ENCODE measurements around the gene PITX3.

The PITX3 gene

DNA sequence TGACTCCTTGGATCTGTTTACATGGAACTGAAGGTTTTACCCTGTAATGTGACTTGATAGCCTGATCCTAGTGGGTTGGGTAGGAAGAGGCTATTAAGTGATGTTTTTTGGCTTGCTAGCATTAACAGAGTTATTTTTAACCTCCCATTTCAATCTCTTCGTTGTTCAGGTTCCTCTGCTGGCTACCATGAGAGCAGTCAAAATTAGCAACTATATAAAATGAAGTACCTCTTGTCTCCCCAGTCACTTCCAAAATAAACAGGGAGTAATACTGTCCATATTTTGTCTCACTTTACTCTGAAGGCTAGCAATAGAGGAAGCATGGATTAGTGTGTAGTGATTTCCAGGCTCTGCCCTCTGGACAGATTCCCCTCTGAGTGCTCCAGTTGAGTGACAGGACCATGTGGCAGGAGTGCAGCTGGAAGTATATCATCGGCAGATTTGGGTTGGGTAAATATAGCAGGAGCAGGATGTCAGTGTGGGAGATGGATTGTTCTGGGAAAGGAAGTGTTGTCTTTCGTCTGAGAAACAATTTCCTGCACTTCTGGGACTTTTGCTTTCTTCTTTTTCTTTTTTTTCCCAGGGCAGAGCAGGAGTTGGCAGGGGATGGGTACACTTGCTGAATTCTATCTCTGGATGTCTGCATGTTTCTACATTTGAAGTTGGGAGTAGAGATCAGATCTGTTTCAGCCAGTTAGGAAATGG, 39.2 kb upstream of the PITX3 start (continued):
- TF ChIP-seq ZNF544 (tag by site-specific recombination; IDR thresholded peaks at IDR 0.05) (no peak), ZNF274 (IDR thresholded peaks at IDR 0.05; ENCODE audit: low read length) (no peak), ZNF274 (tag by site-specific recombination; IDR thresholded peaks at IDR 0.05; ENCODE audit: borderline replicate concordance) (no peak), ZBTB17 (tag by site-specific recombination; IDR thresholded peaks at IDR 0.05) (peak; percentile 34; the same call in 1 of the 2 replicates), WT1 (tag by site-specific recombination; IDR thresholded peaks at IDR 0.05) (0 out of 2 replicates have a peak, but pooled peaks have one; percentile 6)
- TF ChIP-seq, protein P1, sequence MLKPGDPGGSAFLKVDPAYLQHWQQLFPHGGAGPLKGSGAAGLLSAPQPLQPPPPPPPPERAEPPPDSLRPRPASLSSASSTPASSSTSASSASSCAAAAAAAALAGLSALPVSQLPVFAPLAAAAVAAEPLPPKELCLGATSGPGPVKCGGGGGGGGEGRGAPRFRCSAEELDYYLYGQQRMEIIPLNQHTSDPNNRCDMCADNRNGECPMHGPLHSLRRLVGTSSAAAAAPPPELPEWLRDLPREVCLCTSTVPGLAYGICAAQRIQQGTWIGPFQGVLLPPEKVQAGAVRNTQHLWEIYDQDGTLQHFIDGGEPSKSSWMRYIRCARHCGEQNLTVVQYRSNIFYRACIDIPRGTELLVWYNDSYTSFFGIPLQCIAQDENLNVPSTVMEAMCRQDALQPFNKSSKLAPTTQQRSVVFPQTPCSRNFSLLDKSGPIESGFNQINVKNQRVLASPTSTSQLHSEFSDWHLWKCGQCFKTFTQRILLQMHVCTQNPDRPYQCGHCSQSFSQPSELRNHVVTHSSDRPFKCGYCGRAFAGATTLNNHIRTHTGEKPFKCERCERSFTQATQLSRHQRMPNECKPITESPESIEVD (tag by site-specific recombination; IDR thresholded peaks at IDR 0.05), result 0 out of 2 replicates have a peak, but pooled peaks have one; percentile 7
- TF ChIP-seq, protein P2, sequence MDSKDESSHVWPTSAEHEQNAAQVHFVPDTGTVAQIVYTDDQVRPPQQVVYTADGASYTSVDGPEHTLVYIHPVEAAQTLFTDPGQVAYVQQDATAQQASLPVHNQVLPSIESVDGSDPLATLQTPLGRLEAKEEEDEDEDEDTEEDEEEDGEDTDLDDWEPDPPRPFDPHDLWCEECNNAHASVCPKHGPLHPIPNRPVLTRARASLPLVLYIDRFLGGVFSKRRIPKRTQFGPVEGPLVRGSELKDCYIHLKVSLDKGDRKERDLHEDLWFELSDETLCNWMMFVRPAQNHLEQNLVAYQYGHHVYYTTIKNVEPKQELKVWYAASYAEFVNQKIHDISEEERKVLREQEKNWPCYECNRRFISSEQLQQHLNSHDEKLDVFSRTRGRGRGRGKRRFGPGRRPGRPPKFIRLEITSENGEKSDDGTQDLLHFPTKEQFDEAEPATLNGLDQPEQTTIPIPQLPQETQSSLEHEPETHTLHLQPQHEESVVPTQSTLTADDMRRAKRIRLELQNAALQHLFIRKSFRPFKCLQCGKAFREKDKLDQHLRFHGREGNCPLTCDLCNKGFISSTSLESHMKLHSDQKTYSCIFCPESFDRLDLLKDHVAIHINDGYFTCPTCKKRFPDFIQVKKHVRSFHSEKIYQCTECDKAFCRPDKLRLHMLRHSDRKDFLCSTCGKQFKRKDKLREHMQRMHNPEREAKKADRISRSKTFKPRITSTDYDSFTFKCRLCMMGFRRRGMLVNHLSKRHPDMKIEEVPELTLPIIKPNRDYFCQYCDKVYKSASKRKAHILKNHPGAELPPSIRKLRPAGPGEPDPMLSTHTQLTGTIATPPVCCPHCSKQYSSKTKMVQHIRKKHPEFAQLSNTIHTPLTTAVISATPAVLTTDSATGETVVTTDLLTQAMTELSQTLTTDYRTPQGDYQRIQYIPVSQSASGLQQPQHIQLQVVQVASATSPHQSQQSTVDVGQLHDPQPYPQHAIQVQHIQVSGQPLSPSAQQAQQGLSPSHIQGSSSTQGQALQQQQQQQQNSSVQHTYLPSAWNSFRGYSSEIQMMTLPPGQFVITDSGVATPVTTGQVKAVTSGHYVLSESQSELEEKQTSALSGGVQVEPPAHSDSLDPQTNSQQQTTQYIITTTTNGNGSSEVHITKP (tag by site-specific recombination; IDR thresholded peaks at IDR 0.05), result peak; percentile 96

DNA sequence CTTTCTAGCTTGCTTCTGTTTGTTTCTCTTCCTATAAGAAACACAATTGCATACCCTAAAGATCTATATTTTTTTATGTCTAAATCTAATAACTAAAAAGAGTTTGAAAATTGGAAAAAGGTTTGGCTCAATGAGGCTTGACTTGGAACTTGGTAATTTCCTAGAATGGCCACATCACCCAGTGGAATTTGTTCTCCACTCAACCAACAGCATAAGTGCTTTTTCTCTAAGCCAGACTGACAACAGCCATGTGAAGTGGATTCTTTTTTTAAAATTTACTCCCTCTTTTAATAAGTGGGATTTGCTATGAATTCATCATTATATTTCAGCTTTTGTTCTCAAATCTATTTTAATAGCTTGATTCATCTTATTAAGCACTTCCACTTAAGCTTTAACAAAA, 37.8 kb upstream of the PITX3 start:
- POLR2A ChIA-PET, result no interaction called here
- Histone ChIP-seq H3K4me3 (ENCODE audit: low read depth, low read length) (no peak overlapping the region), H3K36me3 (ENCODE audit: control insufficient read depth in 2 of 2, insufficient read depth in 1 of 2, low read length in 2 of 2) (peaks cover 0 to 7% of the 10 kb centered on the region in 2 experiments; a peak in 1 of 3 replicates), H3K4me1 (ENCODE audit: control insufficient read depth, insufficient read depth, low read length) (peaks cover 13% of the 10 kb centered on the region; the same call in 1 of the 2 replicates), H3K9me3 (ENCODE audit: control insufficient read depth, insufficient read depth, low read depth, low read length) (no peaks in the 10 kb centered on the region), H3K27ac (ENCODE audit: extremely low read depth, low read depth, low read length) (no peak overlapping the region)
- TF ChIP-seq MEIS1 (CRISPR knock-in tag; IDR thresholded peaks at IDR 0.05; ENCODE audit: borderline replicate concordance) (no peak), ZNF391 (tag by site-specific recombination; IDR thresholded peaks at IDR 0.05; ENCODE audit: borderline replicate concordance, low read depth) (no peak), GLIS1 (tag by site-specific recombination; IDR thresholded peaks at IDR 0.05) (no peak), KLF9 (tag by site-specific recombination; IDR thresholded peaks at IDR 0.05; ENCODE audit: low read depth) (no peak), ZNF530 (tag by site-specific recombination; IDR thresholded peaks at IDR 0.05; ENCODE audit: low read depth) (no peak), ZFP69B (tag by site-specific recombination; IDR thresholded peaks at IDR 0.05) (no peak), ZNF600 (tag by site-specific recombination; IDR thresholded peaks at IDR 0.05) (no peak), GFI1B (tag by site-specific recombination; IDR thresholded peaks at IDR 0.05) (no peak), GLIS2 (tag by site-specific recombination; IDR thresholded peaks at IDR 0.05) (no peak), ZNF274 (IDR thresholded peaks at IDR 0.05; ENCODE audit: low read length) (no peak), ZNF274 (tag by site-specific recombination; IDR thresholded peaks at IDR 0.05; ENCODE audit: borderline replicate concordance) (no peak), ZBTB20 (tag by site-specific recombination; IDR thresholded peaks at IDR 0.05) (no peak), ZNF19 (tag by site-specific recombination; IDR thresholded peaks at IDR 0.05; ENCODE audit: low read depth) (no peak), ZNF677 (tag by site-specific recombination; IDR thresholded peaks at IDR 0.05) (no peak), ZNF785 (tag by site-specific recombination; IDR thresholded peaks at IDR 0.05) (no peak), ZNF423 (tag by site-specific recombination; IDR thresholded peaks at IDR 0.05) (no peak)
- TF ChIP-seq, protein P3, sequence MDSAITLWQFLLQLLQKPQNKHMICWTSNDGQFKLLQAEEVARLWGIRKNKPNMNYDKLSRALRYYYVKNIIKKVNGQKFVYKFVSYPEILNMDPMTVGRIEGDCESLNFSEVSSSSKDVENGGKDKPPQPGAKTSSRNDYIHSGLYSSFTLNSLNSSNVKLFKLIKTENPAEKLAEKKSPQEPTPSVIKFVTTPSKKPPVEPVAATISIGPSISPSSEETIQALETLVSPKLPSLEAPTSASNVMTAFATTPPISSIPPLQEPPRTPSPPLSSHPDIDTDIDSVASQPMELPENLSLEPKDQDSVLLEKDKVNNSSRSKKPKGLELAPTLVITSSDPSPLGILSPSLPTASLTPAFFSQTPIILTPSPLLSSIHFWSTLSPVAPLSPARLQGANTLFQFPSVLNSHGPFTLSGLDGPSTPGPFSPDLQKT (IDR thresholded peaks at IDR 0.05; ENCODE audit: borderline replicate concordance, low read depth, low read length), result no peak
- TF ChIP-seq, protein P1 (tag by site-specific recombination; IDR thresholded peaks at IDR 0.05), result no peak
- TF ChIP-seq, protein P4, sequence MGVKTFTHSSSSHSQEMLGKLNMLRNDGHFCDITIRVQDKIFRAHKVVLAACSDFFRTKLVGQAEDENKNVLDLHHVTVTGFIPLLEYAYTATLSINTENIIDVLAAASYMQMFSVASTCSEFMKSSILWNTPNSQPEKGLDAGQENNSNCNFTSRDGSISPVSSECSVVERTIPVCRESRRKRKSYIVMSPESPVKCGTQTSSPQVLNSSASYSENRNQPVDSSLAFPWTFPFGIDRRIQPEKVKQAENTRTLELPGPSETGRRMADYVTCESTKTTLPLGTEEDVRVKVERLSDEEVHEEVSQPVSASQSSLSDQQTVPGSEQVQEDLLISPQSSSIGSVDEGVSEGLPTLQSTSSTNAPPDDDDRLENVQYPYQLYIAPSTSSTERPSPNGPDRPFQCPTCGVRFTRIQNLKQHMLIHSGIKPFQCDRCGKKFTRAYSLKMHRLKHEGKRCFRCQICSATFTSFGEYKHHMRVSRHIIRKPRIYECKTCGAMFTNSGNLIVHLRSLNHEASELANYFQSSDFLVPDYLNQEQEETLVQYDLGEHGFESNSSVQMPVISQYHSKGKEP (tag by site-specific recombination; IDR thresholded peaks at IDR 0.05), result no peak
- CTCF ChIA-PET, result interaction anchor here (0.6 to 0.8 kb wide), 4 partner anchors 34 to 95 kb away, joined by 3 to 5 read pairs (median 3); partner anchors contain the start of gene GBF1

Data from HEK293 (cell line).